Measurements from ENCODE around the gene SCYGR3. TPM values are rescaled to one million over a fixed set of nuclear protein-coding genes. Genes with fewer than 3 reads are reported as not detected.

Gene SCYGR3
- total RNA-seq, 1 experiment from 2014 or later: not detected

GRCh38 chr2:227616631-227617030, 2.0 kb upstream of the SCYGR3 start:
- H3K4me1 Mint-ChIP-seq (ENCODE audit: low read depth, unreplicated experiment): peaks cover 10% of the 10 kb centered on the region
- no peak for DNase-seq
- no peaks in the 10 kb centered on the region for H3K9me3 Mint-ChIP-seq (ENCODE audit: unreplicated experiment)
- Histone ChIP-seq H3K4me1 (no peaks in the 10 kb centered on the region), H3K27me3 (replicated peaks; ENCODE audit: control insufficient read depth, insufficient read depth, low read length) (no peaks in the 10 kb centered on the region), H3K9me3 (no peaks in the 10 kb centered on the region), H3K36me3 (ENCODE audit: control insufficient read depth, insufficient read depth, low read length) (no peaks in the 10 kb centered on the region), H3K4me3 (ENCODE audit: low read depth, low read length) (no peak overlapping the region)
- no peaks in the 10 kb centered on the region for H3K36me3 Mint-ChIP-seq (ENCODE audit: insufficient read depth, unreplicated experiment)
- no peak overlapping the region for H3K27ac Mint-ChIP-seq (ENCODE audit: unreplicated experiment)
- no peak overlapping the region for H3K4me3 Mint-ChIP-seq (ENCODE audit: unreplicated experiment)
- no peaks in the 10 kb centered on the region for H3K27me3 Mint-ChIP-seq (ENCODE audit: insufficient read depth, unreplicated experiment)
- BruUV-seq (replicated peaks): no TSS peak
- TF ChIP-seq CTCF (IDR thresholded peaks at IDR 0.05; ENCODE audit: insufficient read depth in 1 of 2, low read depth in 1 of 2, low read length in 1 of 2, severe bottlenecking in 1 of 2, unreplicated experiment in 1 of 2): no peak
- CTCF ChIA-PET: no interaction called here
- POLR2A ChIA-PET: no interaction called here
- intact Hi-C loops (cut with micrococcal nuclease; ENCODE audit: unreplicated experiment): no loop called here

DNA sequence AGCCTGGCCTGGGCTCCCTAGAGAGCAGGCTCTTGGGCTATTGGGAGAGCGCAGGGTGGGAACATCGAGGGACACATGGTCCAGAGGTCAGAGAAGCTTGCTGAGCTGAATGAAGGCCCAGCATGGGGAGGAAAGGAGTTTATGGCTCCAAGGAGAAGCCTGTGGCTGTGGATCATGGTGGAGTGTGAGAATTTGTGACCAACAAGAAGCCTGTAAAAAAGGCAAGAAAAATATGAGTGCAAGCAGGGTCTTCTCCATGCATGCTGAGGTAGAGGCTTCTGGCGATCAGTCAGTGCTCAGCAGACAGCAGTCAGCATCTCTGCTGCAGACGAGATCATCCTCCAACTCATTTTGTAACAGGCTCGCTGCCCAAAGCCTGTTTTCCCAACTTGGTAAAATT, 1.3 kb upstream of the SCYGR3 start:
- intact Hi-C loops (cut with micrococcal nuclease; ENCODE audit: unreplicated experiment): no loop called here
- no peaks in the 10 kb centered on the region for H3K9me3 Mint-ChIP-seq (ENCODE audit: unreplicated experiment)
- no peak for DNase-seq
- Histone ChIP-seq H3K4me3 (ENCODE audit: low read depth, low read length) (no peak overlapping the region), H3K4me1 (no peaks in the 10 kb centered on the region), H3K27me3 (replicated peaks; ENCODE audit: control insufficient read depth, insufficient read depth, low read length) (no peaks in the 10 kb centered on the region), H3K36me3 (ENCODE audit: control insufficient read depth, insufficient read depth, low read length) (no peaks in the 10 kb centered on the region), H3K9me3 (no peaks in the 10 kb centered on the region)
- ChIA-PET CTCF (no interaction called here), POLR2A (interaction anchor here (0.5 kb wide), 1 partner anchor 136 kb away, joined by 4 read pairs; no protein-coding TSS in a partner anchor)
- no TSS peak for BruUV-seq (replicated peaks)
- no peaks in the 10 kb centered on the region for H3K36me3 Mint-ChIP-seq (ENCODE audit: insufficient read depth, unreplicated experiment)
- H3K27me3 Mint-ChIP-seq (ENCODE audit: insufficient read depth, unreplicated experiment): no peaks in the 10 kb centered on the region
- peaks cover 10% of the 10 kb centered on the region for H3K4me1 Mint-ChIP-seq (ENCODE audit: low read depth, unreplicated experiment)
- H3K27ac Mint-ChIP-seq (ENCODE audit: unreplicated experiment): no peak overlapping the region
- no peak for TF ChIP-seq CTCF (IDR thresholded peaks at IDR 0.05; ENCODE audit: insufficient read depth in 1 of 2, low read depth in 1 of 2, low read length in 1 of 2, severe bottlenecking in 1 of 2, unreplicated experiment in 1 of 2)
- H3K4me3 Mint-ChIP-seq (ENCODE audit: unreplicated experiment): no peak overlapping the region

DNA sequence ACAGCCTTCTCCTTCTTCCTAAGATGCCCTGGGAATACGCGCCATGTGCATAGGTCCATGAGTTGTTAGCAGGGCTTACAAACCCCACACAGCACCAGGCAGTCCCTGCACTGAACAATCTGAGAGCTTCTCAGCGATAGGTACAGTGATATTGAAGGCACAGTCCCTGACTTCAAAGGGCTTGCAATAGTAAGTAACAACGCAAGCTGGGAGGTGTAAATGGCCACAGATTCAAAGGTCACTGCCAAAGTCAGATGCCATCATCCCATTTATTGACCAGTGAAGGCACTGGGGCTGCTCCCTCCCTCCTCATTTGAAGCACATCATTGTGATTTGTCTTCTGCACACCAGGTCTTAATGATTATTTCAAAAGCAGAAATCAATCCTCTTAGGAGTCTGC, 541 bp upstream of the SCYGR3 start:
- Mint-ChIP-seq H3K36me3 (ENCODE audit: insufficient read depth, unreplicated experiment) (no peaks in the 10 kb centered on the region), H3K27ac (ENCODE audit: unreplicated experiment) (no peak overlapping the region), H3K4me3 (ENCODE audit: unreplicated experiment) (no peak overlapping the region), H3K27me3 (ENCODE audit: insufficient read depth, unreplicated experiment) (no peaks in the 10 kb centered on the region), H3K4me1 (ENCODE audit: low read depth, unreplicated experiment) (peaks cover 10% of the 10 kb centered on the region), H3K9me3 (ENCODE audit: unreplicated experiment) (no peaks in the 10 kb centered on the region)
- BruUV-seq (replicated peaks): no TSS peak
- Histone ChIP-seq H3K4me1 (no peaks in the 10 kb centered on the region), H3K4me3 (ENCODE audit: low read depth, low read length) (no peak overlapping the region), H3K9me3 (no peaks in the 10 kb centered on the region), H3K27me3 (replicated peaks; ENCODE audit: control insufficient read depth, insufficient read depth, low read length) (no peaks in the 10 kb centered on the region), H3K36me3 (ENCODE audit: control insufficient read depth, insufficient read depth, low read length) (no peaks in the 10 kb centered on the region)
- ChIA-PET POLR2A (no interaction called here), CTCF (no interaction called here)
- intact Hi-C loops (cut with micrococcal nuclease; ENCODE audit: unreplicated experiment): no loop called here
- no peak for DNase-seq
- TF ChIP-seq CTCF (IDR thresholded peaks at IDR 0.05; ENCODE audit: insufficient read depth in 1 of 2, low read depth in 1 of 2, low read length in 1 of 2, severe bottlenecking in 1 of 2, unreplicated experiment in 1 of 2): no peak

Measured in Caco-2 (cell line).